Stimulated activated CD4-positive, alpha-beta T cell treated with anti-CD3 and anti-CD28 coated beads, TNF-alpha, amount 100 ng/mL, for 48 hours (primary cell): ENCODE measurements around the gene ZRANB1.

Source experiments
- DNase-seq, 3 donors: peaks; one replicate each; pipeline ENCODE4 v3.0.0-alpha.2; 2020; ENCODE audit warnings: low read depth in 3 of 3

The ZRANB1 gene

DNA sequence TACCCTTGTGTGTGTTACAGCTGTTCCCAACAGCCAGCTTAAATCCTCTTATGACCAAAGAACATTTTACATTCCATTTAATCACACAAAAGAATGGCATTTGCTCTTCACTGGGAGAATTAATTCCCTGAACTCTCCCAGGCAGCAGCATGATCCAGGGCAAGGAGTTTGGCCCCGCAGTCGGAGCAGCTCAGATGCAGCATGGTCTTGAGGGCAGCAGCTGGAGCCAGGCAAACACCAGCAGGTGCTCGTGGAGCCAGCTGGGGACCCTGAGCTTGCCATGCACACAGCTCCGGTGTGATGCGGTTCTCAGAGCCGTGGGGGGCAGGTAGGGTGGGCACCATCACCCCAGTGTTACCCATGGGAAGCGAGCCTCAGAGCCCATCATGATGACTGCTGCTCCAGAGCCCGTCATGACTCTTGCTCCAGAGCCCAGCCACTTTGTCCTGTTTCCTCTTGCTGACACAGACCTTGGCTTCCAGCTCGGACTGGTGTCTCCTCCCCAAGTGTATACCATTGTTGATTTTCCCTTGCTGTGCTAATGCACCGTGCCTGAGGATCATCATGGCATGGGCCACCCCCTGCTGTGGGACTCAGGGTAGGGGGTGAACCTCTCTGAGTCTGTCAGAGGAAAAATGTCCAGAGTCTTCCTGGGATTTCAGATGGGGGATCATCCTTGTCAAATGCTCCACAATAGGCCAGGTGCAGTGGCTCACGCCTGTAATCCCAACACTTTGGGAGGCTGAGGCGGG is 75.8 kb downstream of the ZRANB1 start:
- DNase-seq = no peak

DNA sequence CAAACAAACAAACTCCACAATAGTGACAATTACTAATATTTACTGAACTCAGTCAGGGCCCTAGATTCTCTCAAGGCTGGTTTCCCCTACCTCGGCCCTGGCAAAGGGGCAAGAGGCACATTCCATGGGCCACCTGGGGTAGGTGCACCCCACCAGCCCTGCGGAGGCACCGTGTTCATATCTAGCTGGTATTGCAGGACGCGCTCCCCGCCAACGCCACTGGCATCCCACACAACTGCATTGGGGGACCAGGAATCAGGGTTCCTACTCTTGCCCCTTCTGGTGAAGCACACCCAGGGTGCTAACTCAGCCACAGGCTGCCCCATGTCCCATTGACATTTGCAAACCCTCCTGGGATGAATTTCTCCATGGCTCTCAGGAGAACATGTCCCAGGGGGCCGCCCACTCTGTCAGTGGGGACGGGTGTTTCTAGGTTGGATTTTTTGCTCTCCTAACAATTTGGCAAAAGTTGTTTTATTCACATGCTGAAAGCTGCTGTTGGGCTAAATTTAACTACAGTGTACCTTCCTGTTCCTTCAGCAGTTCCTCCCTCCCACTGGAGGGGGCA is 76.7 kb downstream of the ZRANB1 start:
- DNase-seq = no peak

GRCh38 chr10:125020386-125020785 is 78.5 kb downstream of the ZRANB1 start:
- DNase-seq = no peak

DNA sequence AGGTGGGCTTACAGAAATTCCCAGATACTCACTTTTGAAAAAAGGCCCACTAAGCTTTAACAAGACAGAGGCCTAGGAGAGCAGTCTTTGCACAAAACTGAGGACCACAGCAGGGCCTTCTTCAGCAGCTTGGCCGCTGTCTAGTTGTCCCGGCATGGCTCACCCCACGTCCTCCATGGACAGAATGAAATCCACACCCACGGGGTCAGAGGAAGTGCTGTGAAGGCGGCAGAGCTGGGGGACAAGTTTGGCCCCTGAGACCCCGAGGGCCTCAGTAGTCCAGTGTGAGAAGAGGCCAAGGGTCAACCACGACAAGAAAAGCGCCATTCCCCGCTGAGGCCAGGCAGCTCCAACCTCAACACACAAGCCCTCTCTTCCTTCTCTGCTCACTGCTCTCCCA is 78.9 kb downstream of the ZRANB1 start:
- no peak for DNase-seq

GRCh38 chr10:125021686-125022344 is 79.9 kb downstream of the ZRANB1 start:
- DNase-seq = no peak

DNA sequence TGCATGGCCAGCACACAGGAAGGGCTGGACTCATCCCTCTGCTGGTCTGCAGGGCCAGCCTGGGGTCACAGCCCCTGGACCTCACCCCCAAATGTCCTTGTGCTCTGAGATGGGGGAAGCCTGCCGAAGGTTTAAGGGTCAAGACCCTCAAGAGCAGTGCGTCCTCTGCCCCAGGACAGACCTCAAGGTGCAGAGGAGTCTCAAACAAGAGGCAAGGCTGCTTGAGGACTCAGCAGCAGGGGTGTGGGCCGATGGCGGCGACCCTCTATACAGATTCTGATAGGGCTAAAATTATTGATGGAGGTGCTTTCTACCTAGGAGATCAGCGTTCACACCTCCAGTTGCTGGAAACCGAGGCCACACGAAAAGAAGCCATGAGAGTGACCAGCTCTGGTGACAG is 80.7 kb downstream of the ZRANB1 start:
- no peak for DNase-seq

DNA sequence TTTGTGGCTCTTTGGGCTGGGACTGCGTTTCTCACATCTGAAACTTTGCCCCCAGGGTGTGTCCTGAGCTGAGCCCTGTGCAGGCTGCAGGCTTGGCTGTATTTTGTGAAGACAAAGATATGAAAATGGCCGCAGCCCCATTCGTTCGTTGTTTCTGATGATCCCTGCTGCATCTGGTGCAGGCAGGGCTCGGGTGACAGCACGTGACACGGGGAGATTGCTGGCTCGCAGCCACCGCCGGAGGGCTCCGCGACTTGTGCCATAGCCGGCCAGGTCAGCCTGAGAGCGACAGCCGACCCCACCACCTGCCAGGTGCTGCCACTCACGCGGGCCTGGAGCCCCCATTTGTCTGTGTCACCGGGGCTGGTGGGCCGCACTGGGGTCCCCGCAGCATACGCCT is 81.3 kb downstream of the ZRANB1 start:
- DNase-seq = no peak

DNA sequence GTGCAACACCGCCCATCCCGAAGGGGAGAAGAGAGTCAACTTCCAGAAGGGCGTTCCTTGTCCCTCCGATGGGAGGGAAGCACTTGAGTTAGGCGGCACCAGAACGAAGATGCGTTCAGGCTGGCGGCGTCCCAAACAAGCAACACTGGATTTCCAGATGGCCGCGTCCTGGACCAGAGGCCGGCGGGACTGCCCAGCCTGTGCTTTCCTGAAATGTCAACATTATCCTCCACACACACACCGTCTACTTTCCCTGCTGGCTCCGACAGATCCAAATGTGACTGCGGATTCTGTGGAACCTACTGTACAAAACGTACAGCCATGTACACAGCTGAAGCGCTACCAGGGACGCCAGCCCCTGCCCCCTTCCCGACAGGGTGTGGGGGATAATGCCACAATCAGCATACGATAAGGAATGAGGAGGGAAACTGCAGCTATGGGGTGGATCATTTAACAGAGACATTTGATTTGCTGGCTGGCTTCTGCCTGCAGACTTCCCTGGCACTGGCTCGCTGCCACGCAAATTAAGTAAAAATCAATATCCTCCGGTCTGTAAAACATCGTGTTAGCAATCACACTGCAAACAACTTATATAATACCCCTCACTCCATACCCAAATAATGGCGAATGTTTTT is 82.1 kb downstream of the ZRANB1 start:
- no peak for DNase-seq

- DNase-seq = no peak
Measured at GRCh38 chr10:125024497-125025234, 82.7 kb downstream of the ZRANB1 start.

GRCh38 chr10:125025341-125025740 is 83.4 kb downstream of the ZRANB1 start:
- DNase-seq = no peak

- no peak for DNase-seq
Measured at GRCh38 chr10:125026036-125026931, 84.4 kb downstream of the ZRANB1 start.

GRCh38 chr10:125026974-125027735 is 85.2 kb downstream of the ZRANB1 start:
- DNase-seq = no peak

- no peak for DNase-seq
Measured at GRCh38 chr10:125027871-125028869, 86.2 kb downstream of the ZRANB1 start.

- no peak for DNase-seq
Measured at GRCh38 chr10:125029584-125030242, 87.8 kb downstream of the ZRANB1 start.

DNA sequence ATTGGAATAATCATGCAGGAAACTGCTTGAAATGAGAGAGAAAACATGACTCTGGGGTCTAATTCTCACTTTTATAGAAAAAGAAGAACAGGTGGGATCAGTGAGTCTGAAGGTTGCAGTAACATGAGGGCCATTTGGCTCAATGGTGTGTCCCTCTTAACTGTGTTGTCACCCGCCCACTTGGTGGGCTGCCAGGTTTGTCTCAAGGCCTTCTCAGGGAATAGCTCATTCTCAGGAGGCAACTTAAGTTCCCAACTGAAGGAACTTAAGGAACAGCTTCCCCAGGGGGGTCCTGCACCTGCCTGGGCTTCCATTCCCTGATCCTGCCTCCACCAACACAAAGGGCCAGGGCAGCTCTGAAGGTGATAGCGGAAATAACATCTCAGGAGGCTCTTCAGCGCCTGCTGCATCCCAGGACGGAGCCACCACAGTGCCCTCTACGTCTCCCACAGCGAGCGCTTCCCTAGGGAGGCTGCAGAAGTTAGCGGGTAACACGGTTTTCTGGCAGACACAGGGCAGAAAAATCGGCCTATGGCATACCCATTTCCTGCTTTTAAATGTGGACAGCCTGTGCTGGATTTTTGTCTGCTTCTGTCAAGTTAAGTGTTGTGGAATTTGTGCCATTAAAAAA is 88.8 kb downstream of the ZRANB1 start:
- no peak for DNase-seq

DNA sequence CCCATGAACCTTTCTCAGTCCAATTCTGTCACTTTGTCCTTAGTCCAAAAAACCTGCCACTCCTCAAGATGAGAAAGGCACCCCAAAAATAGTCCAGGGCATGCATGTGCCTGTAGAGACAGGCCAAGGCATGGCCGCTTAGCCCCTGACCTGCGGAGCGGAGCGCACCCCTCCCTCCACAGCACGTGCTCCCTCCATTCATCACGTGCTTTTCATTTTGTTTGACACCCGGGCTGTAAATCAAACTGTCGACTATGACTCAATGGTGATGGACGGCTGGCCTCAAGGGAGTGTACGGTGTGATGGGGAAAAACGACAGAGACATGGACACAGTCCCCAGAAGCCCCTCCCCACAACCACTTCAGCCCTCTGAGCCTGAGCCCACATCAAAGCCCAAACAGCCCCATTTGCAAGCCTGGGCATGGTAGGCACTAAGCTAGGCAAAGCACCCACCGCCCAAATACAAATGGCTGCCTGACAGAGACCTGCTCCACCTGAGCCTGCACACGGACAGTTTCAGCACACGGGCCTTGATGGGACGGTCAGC is 90.6 kb downstream of the ZRANB1 start:
- DNase-seq = no peak

DNA sequence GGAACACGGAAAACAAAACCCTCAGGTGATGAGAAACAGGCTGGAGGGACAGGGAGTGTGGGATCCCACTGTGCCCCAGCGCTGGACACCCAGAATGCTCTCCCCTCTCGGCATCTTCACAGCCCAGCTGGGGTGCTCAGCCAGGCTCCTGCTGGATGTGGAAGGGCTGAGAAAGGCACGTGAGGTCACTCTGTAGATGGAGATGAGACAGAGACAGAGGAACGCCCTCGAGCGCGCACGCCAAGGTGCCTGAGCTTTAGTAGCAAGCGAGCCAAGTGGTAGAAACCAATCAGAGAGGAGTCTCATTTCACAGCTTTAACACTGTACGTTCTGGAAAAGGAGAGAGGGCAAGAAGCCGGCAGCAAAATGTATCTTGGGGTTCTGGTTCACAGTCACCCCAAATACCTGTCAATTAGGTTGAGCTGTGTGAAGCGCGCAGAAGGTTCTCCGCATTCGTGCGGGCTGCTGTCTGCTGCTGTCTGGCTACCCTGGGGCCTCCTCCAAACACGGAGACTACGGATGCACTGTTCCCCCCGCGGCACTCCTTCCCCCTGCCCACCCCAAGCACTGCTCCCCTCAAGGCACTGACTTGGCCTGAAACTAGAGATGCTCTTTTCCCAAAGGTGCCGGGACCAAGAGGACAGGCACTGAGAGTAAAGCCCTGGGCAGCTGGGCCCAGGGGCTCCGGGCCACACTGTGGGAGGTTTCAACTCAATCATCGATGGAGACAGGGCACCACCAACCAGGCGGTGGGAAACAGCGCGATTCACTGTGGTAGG is 91.4 kb downstream of the ZRANB1 start:
- DNase-seq = no peak
